ENCODE results near the gene CTIF.

Gene CTIF

GRCh38 chr18:48698707-48699106 is 159.9 kb downstream of the CTIF start:
- no peak overlapping the region for H3K4me3 ChIP-seq (ENCODE audit: low read length)
- H3K9ac ChIP-seq (ENCODE audit: low read length) = no peak overlapping the region
- H3K9me3 ChIP-seq (ENCODE audit: control insufficient read depth, low read length) = no peaks in the 10 kb centered on the region
- H3K36me3 ChIP-seq (ENCODE audit: control insufficient read depth, insufficient read depth, low read length, severe bottlenecking) = peaks cover 15% of the 10 kb centered on the region
- no peaks in the 10 kb centered on the region for H3K4me1 ChIP-seq (ENCODE audit: control insufficient read depth, insufficient read depth, low read length)
- no peaks in the 10 kb centered on the region for H3K27me3 ChIP-seq (replicated peaks; ENCODE audit: control insufficient read depth, insufficient read depth, low read length)
- no peak for DNase-seq (ENCODE audit: low read depth)

- no peaks in the 10 kb centered on the region for H3K4me1 ChIP-seq (ENCODE audit: control insufficient read depth, insufficient read depth, low read length)
- H3K4me3 ChIP-seq (ENCODE audit: low read length) = no peak overlapping the region
- no peaks in the 10 kb centered on the region for H3K9me3 ChIP-seq (ENCODE audit: control insufficient read depth, low read length)
- H3K9ac ChIP-seq (ENCODE audit: low read length) = no peak overlapping the region
- no peaks in the 10 kb centered on the region for H3K27me3 ChIP-seq (replicated peaks; ENCODE audit: control insufficient read depth, insufficient read depth, low read length)
- DNase-seq (ENCODE audit: low read depth) = no peak
- H3K36me3 ChIP-seq (ENCODE audit: control insufficient read depth, insufficient read depth, low read length, severe bottlenecking) = peaks cover 16% of the 10 kb centered on the region
Measured at GRCh38 chr18:48699761-48700160, 160.9 kb downstream of the CTIF start.

GRCh38 chr18:48700446-48700845 is 161.6 kb downstream of the CTIF start:
- no peaks in the 10 kb centered on the region for H3K27me3 ChIP-seq (replicated peaks; ENCODE audit: control insufficient read depth, insufficient read depth, low read length)
- no peak overlapping the region for H3K4me3 ChIP-seq (ENCODE audit: low read length)
- no peak overlapping the region for H3K9ac ChIP-seq (ENCODE audit: low read length)
- DNase-seq (ENCODE audit: low read depth) = no peak
- no peaks in the 10 kb centered on the region for H3K4me1 ChIP-seq (ENCODE audit: control insufficient read depth, insufficient read depth, low read length)
- peaks cover 18% of the 10 kb centered on the region for H3K36me3 ChIP-seq (ENCODE audit: control insufficient read depth, insufficient read depth, low read length, severe bottlenecking)
- H3K9me3 ChIP-seq (ENCODE audit: control insufficient read depth, low read length) = no peaks in the 10 kb centered on the region

- Histone ChIP-seq H3K27me3 (replicated peaks; ENCODE audit: control insufficient read depth, insufficient read depth, low read length) (no peaks in the 10 kb centered on the region), H3K9ac (ENCODE audit: low read length) (no peak overlapping the region), H3K4me1 (ENCODE audit: control insufficient read depth, insufficient read depth, low read length) (no peaks in the 10 kb centered on the region), H3K36me3 (ENCODE audit: control insufficient read depth, insufficient read depth, low read length, severe bottlenecking) (peaks cover 23% of the 10 kb centered on the region), H3K9me3 (ENCODE audit: control insufficient read depth, low read length) (no peaks in the 10 kb centered on the region), H3K4me3 (ENCODE audit: low read length) (no peak overlapping the region)
- no peak for DNase-seq (ENCODE audit: low read depth)
Measured at GRCh38 chr18:48702346-48703027, 163.7 kb downstream of the CTIF start.

- Histone ChIP-seq H3K4me1 (ENCODE audit: control insufficient read depth, insufficient read depth, low read length) (no peaks in the 10 kb centered on the region), H3K36me3 (ENCODE audit: control insufficient read depth, insufficient read depth, low read length, severe bottlenecking) (peaks cover 23% of the 10 kb centered on the region), H3K9ac (ENCODE audit: low read length) (no peak overlapping the region), H3K9me3 (ENCODE audit: control insufficient read depth, low read length) (no peaks in the 10 kb centered on the region), H3K4me3 (ENCODE audit: low read length) (no peak overlapping the region), H3K27me3 (replicated peaks; ENCODE audit: control insufficient read depth, insufficient read depth, low read length) (no peaks in the 10 kb centered on the region)
- no peak for DNase-seq (ENCODE audit: low read depth)
Measured at GRCh38 chr18:48703028-48703386, 164.2 kb downstream of the CTIF start.

- no peaks in the 10 kb centered on the region for H3K4me1 ChIP-seq (ENCODE audit: control insufficient read depth, insufficient read depth, low read length)
- no peaks in the 10 kb centered on the region for H3K27me3 ChIP-seq (replicated peaks; ENCODE audit: control insufficient read depth, insufficient read depth, low read length)
- no peaks in the 10 kb centered on the region for H3K9me3 ChIP-seq (ENCODE audit: control insufficient read depth, low read length)
- no peak for DNase-seq (ENCODE audit: low read depth)
- no peak overlapping the region for H3K4me3 ChIP-seq (ENCODE audit: low read length)
- H3K36me3 ChIP-seq (ENCODE audit: control insufficient read depth, insufficient read depth, low read length, severe bottlenecking) = peaks cover 23% of the 10 kb centered on the region
- no peak overlapping the region for H3K9ac ChIP-seq (ENCODE audit: low read length)
Measured at GRCh38 chr18:48703418-48703817, 164.6 kb downstream of the CTIF start.

- H3K4me3 ChIP-seq (ENCODE audit: low read length) = no peak overlapping the region
- no peaks in the 10 kb centered on the region for H3K9me3 ChIP-seq (ENCODE audit: control insufficient read depth, low read length)
- no peak overlapping the region for H3K9ac ChIP-seq (ENCODE audit: low read length)
- peaks cover 17% of the 10 kb centered on the region for H3K36me3 ChIP-seq (ENCODE audit: control insufficient read depth, insufficient read depth, low read length, severe bottlenecking)
- H3K4me1 ChIP-seq (ENCODE audit: control insufficient read depth, insufficient read depth, low read length) = no peaks in the 10 kb centered on the region
- no peaks in the 10 kb centered on the region for H3K27me3 ChIP-seq (replicated peaks; ENCODE audit: control insufficient read depth, insufficient read depth, low read length)
- no peak for DNase-seq (ENCODE audit: low read depth)
Measured at GRCh38 chr18:48705043-48705442, 166.2 kb downstream of the CTIF start.

- no peak overlapping the region for H3K4me3 ChIP-seq (ENCODE audit: low read length)
- H3K4me1 ChIP-seq (ENCODE audit: control insufficient read depth, insufficient read depth, low read length) = no peaks in the 10 kb centered on the region
- no peak for DNase-seq (ENCODE audit: low read depth)
- no peaks in the 10 kb centered on the region for H3K9me3 ChIP-seq (ENCODE audit: control insufficient read depth, low read length)
- H3K9ac ChIP-seq (ENCODE audit: low read length) = no peak overlapping the region
- H3K27me3 ChIP-seq (replicated peaks; ENCODE audit: control insufficient read depth, insufficient read depth, low read length) = no peaks in the 10 kb centered on the region
- peaks cover 17% of the 10 kb centered on the region for H3K36me3 ChIP-seq (ENCODE audit: control insufficient read depth, insufficient read depth, low read length, severe bottlenecking)
Measured at GRCh38 chr18:48705531-48705930, 166.7 kb downstream of the CTIF start.

GRCh38 chr18:48706731-48707130 is 167.9 kb downstream of the CTIF start:
- H3K36me3 ChIP-seq (ENCODE audit: control insufficient read depth, insufficient read depth, low read length, severe bottlenecking) = peaks cover 16% of the 10 kb centered on the region
- no peak overlapping the region for H3K9ac ChIP-seq (ENCODE audit: low read length)
- H3K9me3 ChIP-seq (ENCODE audit: control insufficient read depth, low read length) = no peaks in the 10 kb centered on the region
- no peak for DNase-seq (ENCODE audit: low read depth)
- H3K4me1 ChIP-seq (ENCODE audit: control insufficient read depth, insufficient read depth, low read length) = no peaks in the 10 kb centered on the region
- H3K27me3 ChIP-seq (replicated peaks; ENCODE audit: control insufficient read depth, insufficient read depth, low read length) = no peaks in the 10 kb centered on the region
- H3K4me3 ChIP-seq (ENCODE audit: low read length) = no peak overlapping the region

GRCh38 chr18:48707636-48708296 is 168.9 kb downstream of the CTIF start:
- Histone ChIP-seq H3K9me3 (ENCODE audit: control insufficient read depth, low read length) (no peaks in the 10 kb centered on the region), H3K9ac (ENCODE audit: low read length) (no peak overlapping the region), H3K4me1 (ENCODE audit: control insufficient read depth, insufficient read depth, low read length) (peaks cover 8% of the 10 kb centered on the region), H3K27me3 (replicated peaks; ENCODE audit: control insufficient read depth, insufficient read depth, low read length) (no peaks in the 10 kb centered on the region), H3K4me3 (ENCODE audit: low read length) (no peak overlapping the region), H3K36me3 (ENCODE audit: control insufficient read depth, insufficient read depth, low read length, severe bottlenecking) (peaks cover 16% of the 10 kb centered on the region)
- DNase-seq (ENCODE audit: low read depth) = no peak

- no peaks in the 10 kb centered on the region for H3K27me3 ChIP-seq (replicated peaks; ENCODE audit: control insufficient read depth, insufficient read depth, low read length)
- peaks cover 18% of the 10 kb centered on the region for H3K4me1 ChIP-seq (ENCODE audit: control insufficient read depth, insufficient read depth, low read length)
- H3K9ac ChIP-seq (ENCODE audit: low read length) = no peak overlapping the region
- no peak overlapping the region for H3K4me3 ChIP-seq (ENCODE audit: low read length)
- peaks cover 16% of the 10 kb centered on the region for H3K36me3 ChIP-seq (ENCODE audit: control insufficient read depth, insufficient read depth, low read length, severe bottlenecking)
- DNase-seq (ENCODE audit: low read depth) = no peak
- H3K9me3 ChIP-seq (ENCODE audit: control insufficient read depth, low read length) = no peaks in the 10 kb centered on the region
Measured at GRCh38 chr18:48708807-48709206, 170.0 kb downstream of the CTIF start.
